IPS DF 4.7 (cell line): ENCODE data around the gene SPATA31D1.

Experiments used
- DNase-seq: peaks from one replicate; pipeline ENCODE4 v3.0.0-alpha.2; 2013; ENCODE audit warnings: low spot score; ENCODE audit errors: extremely low read depth

Gene SPATA31D1

DNA sequence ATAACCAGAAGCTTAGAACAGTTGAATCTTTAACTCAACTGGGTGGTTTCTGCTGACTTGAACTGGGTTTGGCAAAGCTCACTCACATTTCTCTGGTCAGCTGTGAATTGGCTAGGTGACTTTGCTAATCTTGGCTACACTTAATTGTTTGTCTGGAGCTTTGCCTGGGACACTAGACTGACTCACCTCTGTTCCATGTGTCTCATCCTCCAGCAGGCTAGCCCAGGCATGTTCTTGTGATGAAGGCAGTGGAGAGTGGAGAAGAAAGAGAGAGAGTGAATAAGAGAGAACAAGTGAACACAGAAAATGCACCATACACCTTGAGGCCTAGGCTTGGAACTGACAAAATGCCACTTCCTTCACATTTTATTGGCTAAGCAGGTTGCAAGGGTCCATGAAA is 32.6 kb downstream of the SPATA31D1 start:
- no peak for DNase-seq

GRCh38 chr9:82022121-82022520 is 33.5 kb downstream of the SPATA31D1 start:
- no peak for DNase-seq

DNA sequence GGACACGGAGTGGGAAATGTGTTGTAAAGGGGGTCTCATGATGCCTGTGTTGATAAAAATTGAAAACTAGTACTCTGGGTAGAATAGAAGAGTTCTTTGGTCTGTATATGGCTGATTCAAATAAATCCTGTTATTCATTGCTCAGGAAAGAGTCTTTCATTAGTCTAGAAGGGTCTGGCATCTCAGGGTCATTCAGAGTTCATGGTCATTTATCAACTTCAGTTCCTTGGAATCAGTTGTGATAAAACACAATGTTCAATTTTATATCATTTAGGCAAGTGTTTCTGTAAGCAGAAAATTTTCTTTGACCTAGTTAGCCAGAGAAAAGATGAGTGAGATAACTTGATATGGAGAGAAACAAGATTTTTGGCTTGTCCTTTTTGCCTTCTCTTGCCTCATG is 36.3 kb downstream of the SPATA31D1 start:
- DNase-seq: no peak

GRCh38 chr9:82031538-82032280 is 43.1 kb downstream of the SPATA31D1 start:
- DNase-seq: no peak

- no peak for DNase-seq
Observed at GRCh38 chr9:82034956-82035731, 46.6 kb downstream of the SPATA31D1 start.

DNA sequence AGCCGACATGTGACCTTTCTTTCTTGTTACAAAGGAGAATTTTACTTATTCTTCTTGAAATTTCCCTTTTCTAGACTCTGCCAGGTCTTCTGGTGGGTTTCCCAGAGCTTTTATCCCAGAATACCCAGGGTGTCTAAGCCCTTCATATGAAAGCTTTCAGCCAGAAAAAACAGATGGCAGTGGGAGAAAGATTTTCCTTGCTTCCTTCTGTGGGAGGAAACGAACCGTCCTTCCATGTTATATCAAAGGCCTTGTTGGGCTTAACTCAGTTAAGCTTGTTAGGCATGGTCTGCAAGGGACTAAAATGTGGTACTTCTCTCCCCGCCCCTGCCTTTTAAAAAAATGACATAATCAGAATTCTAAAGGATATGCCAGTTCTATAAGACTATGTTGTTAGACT is 47.5 kb downstream of the SPATA31D1 start:
- DNase-seq: no peak

- DNase-seq: no peak
Observed at GRCh38 chr9:82037126-82037525, 48.6 kb downstream of the SPATA31D1 start.

DNA sequence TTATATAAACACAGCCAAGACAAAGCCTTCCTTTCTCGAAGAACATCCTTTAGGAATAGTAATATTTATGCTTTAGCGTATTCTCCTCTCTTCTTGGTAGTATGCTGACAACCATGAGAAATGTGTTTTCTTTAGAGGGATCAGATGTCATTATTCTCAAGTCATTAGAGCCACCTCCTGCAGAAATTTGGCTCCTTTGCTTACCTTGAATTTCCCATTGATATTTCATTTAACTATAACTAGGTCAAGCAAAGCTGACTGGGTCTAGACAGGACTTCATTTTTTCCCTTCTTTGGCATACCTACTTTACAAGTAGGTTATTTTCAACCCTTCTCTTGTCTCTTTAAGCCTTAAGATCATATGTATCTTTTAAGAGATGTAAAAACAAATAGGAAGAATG is 50.3 kb downstream of the SPATA31D1 start:
- no peak for DNase-seq
